ENCODE measurements around the gene C1orf87. TPM values are rescaled to one million over a fixed set of nuclear protein-coding genes. Genes with fewer than 3 reads are reported as not detected.

C1orf87 gene
- polyA plus RNA-seq, 3 donors: 0.16 to 0.31 (median 0.17) TPM

- no peak for DNase-seq
Measured at GRCh38 chr1:60065199-60065598, 8.4 kb downstream of the C1orf87 start.

GRCh38 chr1:60063561-60063960, 10.0 kb downstream of the C1orf87 start:
- no peak for DNase-seq

- no peak for DNase-seq
Measured at GRCh38 chr1:60059468-60059867, 14.1 kb downstream of the C1orf87 start.

- no peak for DNase-seq
Measured at GRCh38 chr1:60055336-60055735, 18.2 kb downstream of the C1orf87 start.

- no peak for DNase-seq
Measured at GRCh38 chr1:60054374-60054773, 19.2 kb downstream of the C1orf87 start.

- no peak for DNase-seq
Measured at GRCh38 chr1:60052601-60053000, 21.0 kb downstream of the C1orf87 start.

- DNase-seq: no peak
Measured at GRCh38 chr1:60051191-60051590, 22.4 kb downstream of the C1orf87 start.

GRCh38 chr1:60049188-60049587, 24.4 kb downstream of the C1orf87 start:
- DNase-seq: no peak

- DNase-seq: no peak
Measured at GRCh38 chr1:60044881-60045280, 28.7 kb downstream of the C1orf87 start.

- DNase-seq: no peak
Measured at GRCh38 chr1:60041783-60042182, 31.8 kb downstream of the C1orf87 start.

GRCh38 chr1:60037669-60038068, 35.9 kb downstream of the C1orf87 start:
- no peak for DNase-seq

- no peak for DNase-seq
Measured at GRCh38 chr1:60036856-60037460, 36.6 kb downstream of the C1orf87 start.

GRCh38 chr1:60035921-60036320, 37.6 kb downstream of the C1orf87 start:
- DNase-seq: no peak

- DNase-seq: no peak
Measured at GRCh38 chr1:60034999-60035398, 38.6 kb downstream of the C1orf87 start.

GRCh38 chr1:60033066-60033465, 40.5 kb downstream of the C1orf87 start:
- DNase-seq: no peak

GRCh38 chr1:60031146-60031545, 42.4 kb downstream of the C1orf87 start:
- no peak for DNase-seq

GRCh38 chr1:60025552-60025951, 48.0 kb downstream of the C1orf87 start:
- no peak for DNase-seq

- DNase-seq: no peak
Measured at GRCh38 chr1:60017508-60018205, 55.9 kb downstream of the C1orf87 start.

GRCh38 chr1:60010690-60011089, 62.9 kb downstream of the C1orf87 start:
- DNase-seq: no peak

GRCh38 chr1:60008500-60008899, 65.1 kb downstream of the C1orf87 start:
- DNase-seq: no peak

- DNase-seq: no peak
Measured at GRCh38 chr1:60000625-60001024, 72.9 kb downstream of the C1orf87 start.

GRCh38 chr1:59999746-60000145, 73.8 kb downstream of the C1orf87 start:
- no peak for DNase-seq

- no peak for DNase-seq
Measured at GRCh38 chr1:59999006-59999405, 74.6 kb downstream of the C1orf87 start.
